ENCODE measurements around the gene HORMAD2. TPM values are rescaled to one million over a fixed set of nuclear protein-coding genes. Genes with fewer than 3 reads are reported as not detected.

The HORMAD2 gene
- total RNA-seq, 1 donor from 2014 or later: not detected

- intact Hi-C loops (cut with micrococcal nuclease): no loop called here
- DNase-seq: no peak
- ATAC-seq: no peak
Measured at GRCh38 chr22:30183271-30183670, 103.0 kb downstream of the HORMAD2 start.

- ATAC-seq: no peak
- intact Hi-C loops (cut with micrococcal nuclease): no loop called here
- DNase-seq: no peak
Measured at GRCh38 chr22:30183861-30184278, 103.6 kb downstream of the HORMAD2 start.

- ATAC-seq (no peak), DNase-seq (no peak)
- intact Hi-C loops (cut with micrococcal nuclease): no loop called here
Measured at GRCh38 chr22:30185129-30185528, 104.9 kb downstream of the HORMAD2 start.

GRCh38 chr22:30185549-30185948, 105.3 kb downstream of the HORMAD2 start:
- ATAC-seq: no peak
- no peak for DNase-seq
- intact Hi-C loops (cut with micrococcal nuclease): no loop called here

GRCh38 chr22:30186041-30186440, 105.8 kb downstream of the HORMAD2 start:
- DNase-seq (no peak), ATAC-seq (no peak)
- intact Hi-C loops (cut with micrococcal nuclease): no loop called here

GRCh38 chr22:30186510-30186909, 106.2 kb downstream of the HORMAD2 start:
- DNase-seq (no peak), ATAC-seq (no peak)
- intact Hi-C loops (cut with micrococcal nuclease): no loop called here

- intact Hi-C loops (cut with micrococcal nuclease): no loop called here
- ATAC-seq (no peak), DNase-seq (no peak)
Measured at GRCh38 chr22:30187094-30187493, 106.8 kb downstream of the HORMAD2 start.

- ATAC-seq: no peak
- DNase-seq: no peak
- intact Hi-C loops (cut with micrococcal nuclease): no loop called here
Measured at GRCh38 chr22:30187529-30188407, 107.5 kb downstream of the HORMAD2 start.

- intact Hi-C loops (cut with micrococcal nuclease): no loop called here
- DNase-seq: no peak
- no peak for ATAC-seq
Measured at GRCh38 chr22:30188911-30189310, 108.6 kb downstream of the HORMAD2 start.

- ATAC-seq (no peak), DNase-seq (no peak)
- intact Hi-C loops (cut with micrococcal nuclease): no loop called here
Measured at GRCh38 chr22:30190574-30190973, 110.3 kb downstream of the HORMAD2 start.

GRCh38 chr22:30191040-30191701, 110.9 kb downstream of the HORMAD2 start:
- intact Hi-C loops (cut with micrococcal nuclease): no loop called here
- DNase-seq (no peak), ATAC-seq (no peak)

- ATAC-seq: no peak
- DNase-seq: no peak
- intact Hi-C loops (cut with micrococcal nuclease): no loop called here
Measured at GRCh38 chr22:30192427-30192826, 112.2 kb downstream of the HORMAD2 start.

- no peak for DNase-seq
- intact Hi-C loops (cut with micrococcal nuclease): no loop called here
Measured at GRCh38 chr22:30193031-30193775, 112.9 kb downstream of the HORMAD2 start.

GRCh38 chr22:30195245-30196140, 115.2 kb downstream of the HORMAD2 start:
- no peak for DNase-seq
- peak; percentile 39 for ATAC-seq
- intact Hi-C loops (cut with micrococcal nuclease): no loop called here

More at GRCh38 chr22:30193031-30193775, 112.9 kb downstream of the HORMAD2 start:
- no peak for ATAC-seq

- intact Hi-C loops (cut with micrococcal nuclease): no loop called here
- peak; percentile 89 for ATAC-seq
- DNase-seq: peak; percentile 83
Measured at GRCh38 chr22:30196141-30196879, 116.0 kb downstream of the HORMAD2 start.

- DNase-seq: no peak
- intact Hi-C loops (cut with micrococcal nuclease): no loop called here
- no peak for ATAC-seq
Measured at GRCh38 chr22:30196880-30197336, 116.6 kb downstream of the HORMAD2 start.

GRCh38 chr22:30197389-30197788, 117.1 kb downstream of the HORMAD2 start:
- no peak for DNase-seq
- no peak for ATAC-seq
- intact Hi-C loops (cut with micrococcal nuclease): no loop called here

- no peak for ATAC-seq
- intact Hi-C loops (cut with micrococcal nuclease): no loop called here
- DNase-seq: no peak
Measured at GRCh38 chr22:30198152-30198825, 118.0 kb downstream of the HORMAD2 start.

Measured in left ventricle myocardium superior (tissue), 1 donor.